Activated CD4-positive, alpha-beta T cell treated with anti-CD3 and anti-CD28 coated beads for 24 hours (primary cell): ENCODE data around the gene SSH3.
"Not testable (repeated sequence)": the region's sequence is repeated elsewhere in the genome, so short reads cannot be mapped to it uniquely, and the experiment has no call there.

Source experiments
- DNase-seq, 2 donors: peaks; one replicate each; pipeline ENCODE4 v3.0.0-alpha.2; 2020; ENCODE audit warnings: low read depth in 2 of 2

The SSH3 gene

DNA sequence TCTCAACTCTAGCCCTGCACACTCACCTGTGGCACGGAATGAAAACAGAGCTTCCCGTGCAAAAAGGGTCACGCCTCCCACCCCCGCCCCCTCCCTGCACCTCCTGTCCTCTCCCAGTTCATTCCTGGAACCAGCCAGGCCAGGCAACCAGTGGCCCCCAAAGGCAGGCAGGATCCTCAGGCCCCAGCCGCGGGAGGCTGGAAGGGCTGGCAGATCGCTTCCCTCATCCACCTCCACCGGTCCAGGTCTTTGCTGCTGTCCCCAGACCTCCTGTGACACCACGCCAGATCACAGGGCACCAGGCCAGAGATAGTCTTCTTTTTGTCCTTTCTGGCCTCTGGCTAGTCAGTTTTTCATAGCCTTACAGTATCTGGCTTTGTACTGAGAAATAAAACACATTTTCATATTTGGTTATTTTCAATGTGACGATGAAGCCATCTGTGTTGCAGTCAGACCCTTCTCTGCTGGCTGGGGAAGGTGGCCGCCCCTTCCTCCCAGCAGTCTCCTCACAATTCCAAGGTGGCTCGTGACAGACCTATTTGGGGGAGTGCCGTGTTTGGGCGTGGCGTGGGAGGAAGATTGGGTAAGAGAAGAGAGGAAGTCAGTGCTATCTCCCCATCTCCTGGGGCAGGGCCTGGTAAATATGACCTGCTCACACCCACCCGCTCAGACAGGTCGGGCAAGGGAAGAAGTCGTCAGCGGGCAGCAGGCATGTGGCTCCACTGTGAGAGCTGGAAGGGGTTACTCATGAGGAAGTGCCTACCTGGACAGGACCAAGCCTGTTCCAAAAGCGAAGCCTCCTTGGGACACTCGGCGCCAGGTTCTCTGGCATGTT lies 9.1 kb downstream of the SSH3 start:
- DNase-seq, result no peak

DNA sequence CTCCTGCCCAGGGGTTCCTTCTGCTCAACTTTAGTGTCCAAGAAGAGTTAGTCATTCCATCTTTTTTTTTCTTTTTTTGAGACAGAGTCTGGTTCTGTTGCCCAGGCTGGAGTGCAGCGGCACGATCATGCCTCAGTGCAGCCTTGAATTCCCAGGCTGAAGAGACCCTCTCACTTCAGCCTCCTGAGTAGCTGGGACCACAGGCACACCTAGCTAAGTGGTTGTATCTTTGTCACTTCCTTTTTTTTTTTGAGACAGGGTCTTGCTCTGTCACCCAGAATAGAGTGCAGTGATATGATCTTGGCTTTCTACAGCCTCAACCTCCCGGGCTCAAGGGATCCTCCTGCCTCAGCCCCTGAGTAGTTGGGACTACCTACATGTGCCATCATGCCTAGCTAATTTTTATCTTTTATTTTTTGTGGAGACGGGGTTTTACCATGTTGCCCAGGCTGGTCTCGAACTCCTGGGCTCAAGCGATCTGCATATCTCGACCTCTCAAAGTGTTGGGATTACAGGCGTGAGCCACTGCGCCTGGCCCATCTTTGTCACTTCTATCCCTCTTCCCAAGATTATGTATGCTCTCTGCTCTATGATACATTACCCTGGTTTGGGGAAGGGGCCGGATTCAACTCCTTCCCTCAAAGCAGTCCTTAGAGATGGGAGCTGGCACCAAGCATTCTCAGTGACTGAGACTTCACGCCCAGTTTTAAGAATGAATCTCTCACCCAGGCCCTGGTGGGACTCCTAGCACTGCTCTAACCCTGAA lies 10.0 kb downstream of the SSH3 start:
- no peak for DNase-seq

- DNase-seq, result no peak
Measured at GRCh38 chr11:67314218-67314617, 10.9 kb downstream of the SSH3 start.

GRCh38 chr11:67315325-67315909 lies 12.1 kb downstream of the SSH3 start:
- DNase-seq, result no peak

- no peak for DNase-seq
Measured at GRCh38 chr11:67316882-67317204, 13.5 kb downstream of the SSH3 start.

GRCh38 chr11:67317205-67317887 lies 14.0 kb downstream of the SSH3 start:
- DNase-seq, result peak; percentile 99

DNA sequence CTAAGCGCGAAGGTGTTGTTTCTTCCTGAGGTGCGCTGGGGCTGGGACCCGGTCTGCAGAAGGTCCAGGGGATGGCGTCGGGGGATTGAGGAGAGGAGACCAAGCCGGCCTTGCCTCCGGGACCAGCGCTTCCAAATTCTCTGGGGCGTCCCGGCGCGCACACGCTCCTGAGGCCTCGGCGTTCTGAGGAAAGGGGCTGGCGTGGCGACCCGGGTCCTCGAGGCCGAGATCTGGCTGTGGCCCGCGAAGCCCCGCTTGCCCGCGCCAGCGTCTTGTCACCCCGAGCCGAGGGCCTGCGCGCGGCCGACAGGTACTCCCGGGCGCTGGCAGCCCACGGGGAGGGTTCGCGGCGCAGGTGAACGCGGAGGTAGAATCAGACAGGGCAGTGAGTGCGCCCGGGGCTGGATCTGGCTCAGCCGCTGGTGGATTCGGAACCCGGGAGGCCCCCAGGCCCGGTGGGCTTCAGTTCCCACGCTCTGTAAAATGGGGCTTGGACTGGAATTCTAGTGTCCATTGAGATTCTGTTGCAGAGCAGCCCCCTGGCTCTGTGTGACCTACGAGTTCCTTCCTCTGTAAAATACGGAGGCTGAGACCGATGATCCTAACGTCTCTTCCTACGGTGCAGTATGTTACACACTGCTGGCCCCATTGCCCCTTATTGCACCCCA lies 14.7 kb downstream of the SSH3 start:
- no peak for DNase-seq

GRCh38 chr11:67318876-67319275 lies 15.5 kb downstream of the SSH3 start:
- DNase-seq, result not testable (repeated sequence)

GRCh38 chr11:67320011-67320410 lies 16.7 kb downstream of the SSH3 start:
- no peak for DNase-seq

DNA sequence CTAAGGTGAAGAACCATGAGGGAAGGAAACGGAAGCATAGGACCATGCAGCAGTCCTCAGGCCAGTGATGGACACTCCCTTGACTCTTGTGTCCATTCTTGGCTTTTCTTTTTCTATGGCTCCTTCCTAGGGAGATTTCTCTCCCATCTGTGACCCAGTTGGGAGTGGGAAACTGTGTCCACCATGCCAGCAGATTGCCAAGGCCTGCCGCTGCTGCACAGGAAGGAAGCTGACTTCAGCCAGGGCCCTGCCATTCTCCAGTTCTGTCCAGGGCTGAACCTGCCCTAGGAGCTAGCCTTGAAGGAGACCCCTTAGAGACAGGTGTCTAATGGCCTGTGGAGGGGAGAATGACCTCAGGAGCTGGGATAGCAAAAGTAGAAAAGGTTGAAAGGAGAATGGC lies 17.4 kb downstream of the SSH3 start:
- no peak for DNase-seq

- no peak for DNase-seq
Measured at GRCh38 chr11:67321313-67321871, 18.1 kb downstream of the SSH3 start.

DNA sequence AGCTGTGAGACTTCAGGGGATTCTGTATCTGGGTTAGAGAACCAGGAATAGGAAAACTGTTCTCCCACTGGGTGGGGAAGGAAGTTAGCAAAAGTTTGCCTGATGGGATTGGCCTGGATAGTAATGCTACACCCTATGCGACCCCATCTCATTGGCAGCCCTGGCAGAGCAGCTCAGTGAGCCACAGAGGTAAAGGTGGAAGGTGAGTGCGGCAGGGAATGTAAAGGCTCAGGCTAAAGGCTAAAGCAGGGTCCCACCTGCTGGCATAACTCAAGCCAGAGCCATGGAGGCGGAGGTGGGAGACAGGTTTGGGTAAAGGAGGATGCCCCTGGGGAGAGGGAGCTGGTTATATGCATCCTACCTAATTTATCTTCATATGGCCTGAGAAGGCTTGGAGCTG lies 18.7 kb downstream of the SSH3 start:
- no peak for DNase-seq

DNA sequence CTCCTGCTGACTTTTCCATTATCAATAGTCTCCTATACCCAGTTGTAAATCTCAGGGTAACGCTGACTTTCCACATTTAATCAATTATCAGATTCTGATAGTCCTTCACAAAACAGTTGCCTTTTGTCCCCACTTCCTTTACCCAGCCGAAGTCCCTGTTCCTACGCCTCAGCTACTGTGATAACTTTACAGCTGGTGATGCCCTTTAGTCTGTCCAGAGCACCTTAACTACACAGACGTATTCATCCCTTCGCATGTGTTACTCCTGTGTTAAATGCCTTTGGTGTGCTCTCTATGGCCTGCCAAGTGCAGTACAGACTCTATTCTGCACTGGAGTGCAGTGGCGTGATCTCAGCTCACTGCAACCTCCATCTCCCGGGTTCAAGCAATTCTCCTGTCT lies 20.2 kb downstream of the SSH3 start:
- DNase-seq, result no peak

- no peak for DNase-seq
Measured at GRCh38 chr11:67332081-67332691, 28.9 kb downstream of the SSH3 start.

GRCh38 chr11:67337257-67337656 lies 33.9 kb downstream of the SSH3 start:
- DNase-seq, result no peak

- DNase-seq, result no peak
Measured at GRCh38 chr11:67344264-67344663, 40.9 kb downstream of the SSH3 start.

GRCh38 chr11:67345247-67345919 lies 42.1 kb downstream of the SSH3 start:
- no peak for DNase-seq

- DNase-seq, result no peak
Measured at GRCh38 chr11:67345920-67346819, 42.8 kb downstream of the SSH3 start.

GRCh38 chr11:67347964-67348749 lies 44.8 kb downstream of the SSH3 start:
- no peak for DNase-seq
